GM12872 (cell line): ENCODE results near the gene SERTM1.

Experiments used
- TF ChIP-seq, protein P1 (sequence below): IDR thresholded peaks from 3 replicates; pipeline ENCODE4 v1.5.1; 2011; ENCODE audit warnings: low read depth, mild to moderate bottlenecking, low read length, moderate library complexity; ENCODE audit not compliant: insufficient read depth

The SERTM1 gene

DNA sequence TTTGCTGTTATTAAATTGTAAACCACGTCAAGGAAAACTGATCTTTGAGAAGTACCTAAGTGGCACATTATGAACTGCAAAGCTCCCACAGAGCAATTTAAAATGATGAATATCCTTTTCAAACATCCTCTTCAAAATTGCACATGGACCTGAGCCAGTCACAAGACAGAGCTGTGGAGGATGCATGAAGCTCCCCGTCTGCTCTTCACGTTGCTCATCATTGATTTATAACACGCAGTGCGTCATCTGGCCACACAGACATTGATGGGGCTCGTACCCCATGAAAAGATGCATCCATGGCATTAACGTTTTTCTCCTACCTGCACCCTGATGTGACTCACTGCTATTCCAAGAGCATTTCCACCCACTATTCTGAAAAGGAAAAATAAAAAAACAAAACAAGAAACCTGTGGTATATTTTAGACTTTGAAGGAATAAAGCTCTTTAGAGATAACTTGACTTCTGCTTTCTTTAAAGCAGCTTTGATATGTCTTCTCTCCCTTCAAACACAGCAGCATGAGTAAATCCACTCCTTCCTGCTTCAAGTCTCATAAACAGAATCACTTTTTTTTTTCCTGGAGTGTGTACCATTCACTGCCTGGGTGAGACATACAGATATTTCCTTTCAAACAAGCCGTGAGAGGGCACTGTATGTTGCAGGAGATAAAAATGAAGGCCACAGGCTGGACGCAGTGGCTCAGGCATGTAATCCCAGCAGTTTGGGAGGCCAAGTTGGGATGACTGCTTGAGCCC lies 7.2 kb upstream of the SERTM1 start:
- TF ChIP-seq, protein P1, sequence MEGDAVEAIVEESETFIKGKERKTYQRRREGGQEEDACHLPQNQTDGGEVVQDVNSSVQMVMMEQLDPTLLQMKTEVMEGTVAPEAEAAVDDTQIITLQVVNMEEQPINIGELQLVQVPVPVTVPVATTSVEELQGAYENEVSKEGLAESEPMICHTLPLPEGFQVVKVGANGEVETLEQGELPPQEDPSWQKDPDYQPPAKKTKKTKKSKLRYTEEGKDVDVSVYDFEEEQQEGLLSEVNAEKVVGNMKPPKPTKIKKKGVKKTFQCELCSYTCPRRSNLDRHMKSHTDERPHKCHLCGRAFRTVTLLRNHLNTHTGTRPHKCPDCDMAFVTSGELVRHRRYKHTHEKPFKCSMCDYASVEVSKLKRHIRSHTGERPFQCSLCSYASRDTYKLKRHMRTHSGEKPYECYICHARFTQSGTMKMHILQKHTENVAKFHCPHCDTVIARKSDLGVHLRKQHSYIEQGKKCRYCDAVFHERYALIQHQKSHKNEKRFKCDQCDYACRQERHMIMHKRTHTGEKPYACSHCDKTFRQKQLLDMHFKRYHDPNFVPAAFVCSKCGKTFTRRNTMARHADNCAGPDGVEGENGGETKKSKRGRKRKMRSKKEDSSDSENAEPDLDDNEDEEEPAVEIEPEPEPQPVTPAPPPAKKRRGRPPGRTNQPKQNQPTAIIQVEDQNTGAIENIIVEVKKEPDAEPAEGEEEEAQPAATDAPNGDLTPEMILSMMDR, result no peak

DNA sequence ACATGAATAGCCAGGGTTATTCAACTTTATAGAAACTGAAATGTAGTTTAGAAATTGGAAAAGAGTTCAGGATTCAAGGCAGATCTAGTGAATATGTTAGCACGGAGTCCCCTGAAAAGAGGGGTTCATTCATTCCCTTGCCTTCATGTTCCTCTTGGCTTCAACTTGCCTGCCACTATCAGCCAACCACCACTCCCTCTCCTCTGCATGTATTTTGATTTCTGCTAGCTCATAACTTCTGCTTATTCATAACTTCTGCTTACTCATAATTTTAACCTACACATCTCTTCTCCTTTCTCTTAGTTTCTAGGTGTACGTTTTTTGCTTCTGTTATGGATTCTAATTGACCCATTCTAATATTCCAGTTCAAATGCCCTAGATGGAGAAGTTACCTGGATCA lies 5.5 kb upstream of the SERTM1 start:
- TF ChIP-seq, protein P1, result no peak

DNA sequence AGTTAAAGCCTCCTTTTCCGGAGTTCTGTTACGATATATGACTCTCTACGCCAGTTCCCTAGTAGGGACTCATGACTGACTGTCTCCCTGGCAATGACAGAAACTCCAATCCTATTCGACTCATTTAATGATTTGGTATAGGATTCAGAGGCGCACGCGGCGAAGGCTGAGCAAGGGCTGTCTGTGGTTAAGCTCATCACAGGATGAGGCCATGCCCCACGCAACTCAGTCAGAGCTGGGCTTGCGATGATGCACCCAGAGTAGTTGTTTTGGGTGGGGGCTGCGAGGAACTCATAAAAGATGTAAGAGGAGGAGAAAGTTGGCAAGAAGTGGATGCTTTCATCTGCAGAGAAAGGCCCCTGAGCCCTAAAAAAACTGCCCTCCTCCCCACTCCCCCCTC lies 468 bp upstream of the SERTM1 start:
- TF ChIP-seq, protein P1, result no peak

DNA sequence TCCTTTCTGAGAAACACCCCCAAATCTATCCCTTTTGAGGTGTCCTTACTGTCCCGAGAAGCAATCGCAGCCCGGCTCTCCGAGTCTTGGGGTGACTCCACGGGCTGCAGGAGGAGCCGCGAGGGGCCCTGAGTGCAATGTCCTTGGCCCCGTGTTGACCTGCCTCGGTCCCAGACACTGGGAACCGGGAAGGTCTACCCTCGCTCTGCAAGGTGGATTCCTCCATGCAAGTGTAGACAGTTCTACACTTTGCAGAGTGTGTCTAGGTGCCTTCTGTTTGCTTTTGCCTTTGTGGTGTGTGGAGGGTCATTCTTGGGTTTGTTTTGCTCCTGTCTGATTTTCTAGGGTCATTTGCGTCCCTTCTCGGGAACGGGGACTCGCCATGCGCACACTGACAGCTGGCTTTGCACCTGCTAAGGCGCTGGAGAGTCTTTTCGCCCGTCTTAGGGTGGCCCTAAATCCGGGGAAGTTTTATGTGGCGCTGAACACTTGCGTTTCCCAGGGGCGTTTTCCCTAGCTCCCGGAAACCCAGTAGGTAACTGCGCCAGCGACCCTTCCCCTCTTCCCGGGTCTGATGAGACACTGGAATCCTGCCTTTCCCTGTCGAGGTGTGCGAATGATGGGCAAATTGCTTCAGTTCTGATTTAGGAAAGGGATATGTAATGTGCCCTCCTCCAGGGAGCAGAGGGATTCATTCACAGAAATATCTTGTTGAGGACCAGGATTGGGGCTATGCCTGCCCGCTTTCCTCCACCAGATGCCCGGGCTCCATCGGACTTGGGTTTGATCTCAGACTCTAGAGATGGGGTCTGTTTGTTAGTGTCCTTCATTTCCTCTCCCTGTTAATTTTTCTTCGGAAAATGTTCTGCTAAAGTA lies 755 bp downstream of the SERTM1 start:
- TF ChIP-seq, protein P1, result no peak

DNA sequence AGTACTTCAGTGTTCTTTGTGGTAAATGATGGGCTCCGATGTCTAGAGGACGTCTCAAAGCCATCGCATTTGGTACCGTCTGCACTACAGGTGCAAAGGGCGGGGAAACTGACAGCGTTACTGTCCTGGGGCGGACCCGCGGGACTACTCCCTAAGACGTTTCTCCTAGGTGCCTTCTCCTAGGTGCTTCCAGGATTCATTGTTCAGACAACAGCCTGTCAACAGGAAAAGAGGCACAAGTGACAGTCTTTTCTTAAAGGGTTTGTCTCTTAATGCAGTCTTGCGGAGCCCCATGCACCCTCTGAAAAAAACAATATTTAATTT lies 1.4 kb downstream of the SERTM1 start:
- TF ChIP-seq, protein P1, result no peak

DNA sequence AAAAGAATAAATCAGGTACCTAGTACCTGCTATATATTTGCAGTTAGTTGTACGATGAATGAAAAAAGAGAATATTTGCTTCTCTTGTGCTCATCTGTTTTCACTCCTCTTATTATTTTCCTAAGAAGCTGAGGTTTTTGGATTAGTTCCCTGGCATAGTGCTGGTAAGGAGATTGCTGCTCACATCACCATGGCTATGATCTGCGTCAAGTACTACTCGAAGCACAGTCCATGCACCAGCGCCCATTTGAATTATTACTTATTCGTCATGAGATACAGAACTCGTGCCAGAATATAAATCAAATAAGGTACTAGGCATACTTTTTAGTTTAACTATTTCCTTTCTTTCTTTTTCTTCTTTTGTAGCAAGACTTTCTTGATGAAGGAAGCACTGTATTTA lies 7.1 kb downstream of the SERTM1 start:
- TF ChIP-seq, protein P1, result no peak

DNA sequence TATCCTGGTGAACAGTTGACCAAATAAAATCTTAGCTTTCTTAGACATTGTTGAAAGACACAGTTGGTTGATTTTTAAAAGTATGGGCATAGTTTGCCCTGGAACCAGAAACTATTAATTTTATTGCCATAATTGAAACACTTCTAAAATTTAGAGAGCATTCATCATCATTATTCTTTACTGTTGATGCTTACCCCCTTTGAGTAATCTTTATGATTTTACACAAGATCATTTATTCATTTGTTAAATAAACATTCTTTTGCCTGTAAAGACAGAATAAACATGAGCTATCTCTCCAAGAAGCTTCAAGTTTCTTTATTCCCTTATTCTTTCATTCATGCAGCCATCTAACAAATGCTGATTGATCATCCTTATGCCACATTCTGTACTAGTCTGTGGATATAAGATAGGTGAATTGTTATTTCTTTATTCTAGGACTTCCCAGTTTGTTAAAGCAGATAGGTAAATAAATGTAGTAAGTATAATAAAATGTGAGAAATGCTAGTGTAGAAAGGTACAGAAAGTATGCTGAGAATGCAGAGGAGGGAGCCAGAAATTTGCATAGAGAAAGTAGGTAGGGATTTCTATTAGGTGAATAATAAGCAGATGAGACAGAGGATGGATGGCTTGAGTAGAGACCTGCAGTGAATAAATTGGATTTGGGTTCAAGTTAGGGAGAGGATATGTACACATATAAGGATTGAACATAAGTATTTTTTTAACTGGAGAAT lies 8.2 kb downstream of the SERTM1 start:
- TF ChIP-seq, protein P1, result no peak
